Stomach (tissue), 4 donors: Measurements from ENCODE around the gene ADAM8.

Source experiments
- POLR2A ChIP-seq, 4 donors: fragments of 450-650 bp; IDR thresholded peaks; one replicate each; pipeline ENCODE4 v1.6.1; 2016; ENCODE audit warnings: antibody characterized with exemption in 4 of 4, control low read depth in 2 of 4, mild to moderate bottlenecking in 1 of 4, moderate library complexity in 1 of 4
- TF ChIP-seq, protein P1 (sequence below), 7 experiments: fragments of 450-650 bp in 4 of 7; fragments of 200-600 bp in 3 of 7; sonication (generic) in 3 of 7; IDR thresholded peaks; one replicate each; pipeline ENCODE4 v1.5.1; 2016 to 2019; ENCODE audit warnings: antibody characterized with exemption in 7 of 7, control low read depth in 2 of 7, mild to moderate bottlenecking in 1 of 7

DNA sequence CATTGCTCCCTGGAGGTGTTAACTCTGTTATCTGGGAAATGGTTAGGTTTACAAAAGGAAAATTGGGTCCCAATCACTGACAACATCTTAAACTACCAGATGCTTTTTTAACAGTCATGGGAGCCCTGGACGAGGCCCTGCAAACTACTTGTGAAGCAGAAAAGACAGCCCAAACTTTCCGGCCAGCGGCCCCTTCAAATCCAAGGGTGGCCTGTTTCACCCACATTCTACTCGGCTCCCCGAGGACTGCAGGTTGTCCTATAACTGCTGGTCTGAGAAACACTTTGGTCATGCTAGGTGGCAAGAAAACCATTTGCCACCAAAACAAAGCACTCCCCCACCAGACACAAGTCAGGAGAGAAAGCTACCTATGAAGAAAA, 29.4 kb upstream of the ADAM8 start:
- no peak for TF ChIP-seq POLR2A (IDR thresholded peaks at IDR 0.05)
- TF ChIP-seq, protein P1, sequence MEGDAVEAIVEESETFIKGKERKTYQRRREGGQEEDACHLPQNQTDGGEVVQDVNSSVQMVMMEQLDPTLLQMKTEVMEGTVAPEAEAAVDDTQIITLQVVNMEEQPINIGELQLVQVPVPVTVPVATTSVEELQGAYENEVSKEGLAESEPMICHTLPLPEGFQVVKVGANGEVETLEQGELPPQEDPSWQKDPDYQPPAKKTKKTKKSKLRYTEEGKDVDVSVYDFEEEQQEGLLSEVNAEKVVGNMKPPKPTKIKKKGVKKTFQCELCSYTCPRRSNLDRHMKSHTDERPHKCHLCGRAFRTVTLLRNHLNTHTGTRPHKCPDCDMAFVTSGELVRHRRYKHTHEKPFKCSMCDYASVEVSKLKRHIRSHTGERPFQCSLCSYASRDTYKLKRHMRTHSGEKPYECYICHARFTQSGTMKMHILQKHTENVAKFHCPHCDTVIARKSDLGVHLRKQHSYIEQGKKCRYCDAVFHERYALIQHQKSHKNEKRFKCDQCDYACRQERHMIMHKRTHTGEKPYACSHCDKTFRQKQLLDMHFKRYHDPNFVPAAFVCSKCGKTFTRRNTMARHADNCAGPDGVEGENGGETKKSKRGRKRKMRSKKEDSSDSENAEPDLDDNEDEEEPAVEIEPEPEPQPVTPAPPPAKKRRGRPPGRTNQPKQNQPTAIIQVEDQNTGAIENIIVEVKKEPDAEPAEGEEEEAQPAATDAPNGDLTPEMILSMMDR (IDR thresholded peaks at IDR 0.05), result no peak
